Measurements from ENCODE around the gene DAAM2. TPM values are rescaled to one million over a fixed set of nuclear protein-coding genes. Genes with fewer than 3 reads are reported as not detected.

DAAM2 gene
- total and polyA plus RNA-seq, 12 donors: 6.0 to 25.9 (median 12.2) TPM

- no peaks in the 10 kb centered on the region for H3K36me3 ChIP-seq
- TF ChIP-seq CTCF (IDR thresholded peaks at IDR 0.05): no peak
- peak overlapping the region in 5 of 10 donors; percentile 5 to 41 (median 32) for H3K4me3 ChIP-seq
- intact Hi-C loops (cut with DNase I): no loop called here
- ATAC-seq: peak; percentile 55 to 89 (median 74)
- H3K27ac ChIP-seq: peak overlapping the region; percentile 71 to 84 (median 80)
- peak; percentile 46 to 55 for DNase-seq
- H3K4me1 ChIP-seq: peaks cover 0 to 69% (median 40%) of the 10 kb centered on the region in 9 donors
- no peaks in the 10 kb centered on the region for H3K9me3 ChIP-seq
- 46 to 66% methylated on average over 8 of the region's 8 CpGs for WGBS, 2 donors
- no peaks in the 10 kb centered on the region for H3K27me3 ChIP-seq
Observed at GRCh38 chr6:39822846-39823815, 31.0 kb downstream of the DAAM2 start.

DNA sequence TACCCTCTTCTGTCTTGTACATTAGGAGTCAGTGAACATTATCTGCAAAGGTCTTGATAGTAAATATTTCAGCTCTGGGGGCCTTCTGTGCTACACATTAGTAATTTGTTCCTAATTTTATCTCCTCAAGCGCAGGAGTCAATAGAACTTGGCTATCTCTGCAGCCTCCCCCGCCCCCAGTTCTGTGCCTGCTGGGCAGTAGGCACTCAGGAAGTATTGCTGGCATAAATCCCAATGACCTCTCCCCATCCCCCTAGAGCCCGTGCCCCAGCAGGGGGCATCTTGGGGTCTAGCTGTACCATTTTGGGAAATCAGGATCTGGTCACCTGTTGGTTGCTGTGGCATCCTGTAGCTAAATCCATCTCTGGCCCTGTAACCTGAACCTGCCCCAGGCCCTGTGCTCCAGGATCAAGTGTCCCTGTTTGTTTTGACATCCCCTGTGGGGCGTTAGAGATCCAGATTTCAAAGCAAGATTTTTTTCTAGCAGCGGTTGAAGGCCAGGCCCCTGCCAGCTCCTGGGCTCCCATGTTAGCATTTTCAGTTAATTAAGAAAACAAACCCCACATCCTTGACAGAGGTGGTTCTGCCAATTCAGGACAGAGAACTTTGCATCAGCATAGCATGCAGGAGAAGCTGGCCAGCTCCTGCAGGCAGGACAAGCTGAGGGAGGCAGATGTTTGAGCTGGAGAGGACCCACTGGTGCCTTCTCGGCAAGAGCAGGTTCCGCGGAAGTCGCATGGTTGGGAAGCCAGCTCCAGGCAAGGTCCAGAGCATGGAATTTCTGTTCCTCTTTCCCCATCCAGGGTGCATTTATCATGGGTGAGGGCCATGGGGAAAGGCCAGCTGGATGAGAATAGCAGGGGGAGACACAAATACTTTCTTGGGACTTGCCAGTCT is 32.1 kb downstream of the DAAM2 start:
- Histone ChIP-seq H3K36me3 (no peaks in the 10 kb centered on the region), H3K4me3 (no peak overlapping the region), H3K27me3 (no peaks in the 10 kb centered on the region), H3K27ac (peak overlapping the region; percentile 43 to 84 (median 79)), H3K9me3 (no peaks in the 10 kb centered on the region), H3K4me1 (peaks cover 0 to 63% (median 42%) of the 10 kb centered on the region in 9 donors)
- intact Hi-C loops (cut with DNase I): no loop called here
- no peak for TF ChIP-seq CTCF (IDR thresholded peaks at IDR 0.05)
- WGBS, 2 donors: 64 to 76% methylated on average over 9 of the region's 9 CpGs
- no peak for DNase-seq
- ATAC-seq: no peak

DNA sequence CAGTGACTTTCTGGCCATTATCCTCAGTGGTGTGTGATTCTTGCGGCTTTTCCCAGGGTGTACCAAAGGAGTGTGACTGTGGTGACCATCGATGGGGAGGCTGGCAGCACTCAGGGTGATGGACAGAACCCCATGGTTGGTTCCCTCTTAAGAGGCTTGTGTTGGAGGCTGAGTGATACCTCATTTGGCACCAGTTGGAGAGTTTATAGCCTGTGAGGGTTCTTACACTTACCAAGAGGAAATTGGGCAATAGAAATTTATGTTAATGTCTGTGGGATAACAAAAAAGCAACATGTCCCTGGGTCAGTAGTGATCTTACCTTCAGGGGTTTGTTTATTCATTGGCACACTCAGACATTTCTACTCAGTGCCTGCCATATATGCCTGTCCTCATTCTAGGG is 37.2 kb downstream of the DAAM2 start:
- 81 to 88% methylated on average over 2 of the region's 2 CpGs for WGBS, 2 donors
- H3K27ac ChIP-seq: peak overlapping the region in 9 of 10 donors; percentile 1 to 64 (median 48)
- TF ChIP-seq CTCF (IDR thresholded peaks at IDR 0.05): no peak
- H3K36me3 ChIP-seq: no peaks in the 10 kb centered on the region
- DNase-seq (no peak), ATAC-seq (no peak)
- H3K4me3 ChIP-seq: no peak overlapping the region
- peaks cover 0 to 36% (median 25%) of the 10 kb centered on the region in 9 donors for H3K4me1 ChIP-seq
- no peaks in the 10 kb centered on the region for H3K27me3 ChIP-seq
- intact Hi-C loops (cut with DNase I): no loop called here
- no peaks in the 10 kb centered on the region for H3K9me3 ChIP-seq

DNA sequence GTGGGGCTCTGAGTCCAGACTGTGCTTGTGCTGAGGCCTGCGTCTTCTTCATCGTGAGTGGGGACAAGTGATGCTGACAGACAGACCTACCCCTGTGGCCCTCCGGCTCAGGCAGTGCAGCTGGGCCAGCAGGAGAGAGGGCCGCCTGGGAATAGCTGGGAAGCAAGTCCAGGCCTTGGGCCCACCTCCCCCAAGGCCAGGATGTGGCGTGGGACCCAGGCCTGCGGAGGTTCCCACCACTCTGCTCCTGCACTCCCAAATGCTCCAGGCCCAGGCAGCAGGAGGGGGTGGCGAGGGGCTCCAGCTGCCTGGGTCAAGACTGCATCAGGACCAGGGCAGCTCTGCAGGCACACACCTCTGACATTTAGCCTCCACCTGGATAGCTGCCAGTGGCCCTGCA is 38.3 kb downstream of the DAAM2 start:
- no peak for TF ChIP-seq CTCF (IDR thresholded peaks at IDR 0.05)
- peaks cover 0 to 39% (median 30%) of the 10 kb centered on the region in 9 donors for H3K4me1 ChIP-seq
- ATAC-seq (peak; percentile 69 to 91 (median 78)), DNase-seq (peak; percentile 61 to 65)
- no peaks in the 10 kb centered on the region for H3K36me3 ChIP-seq
- intact Hi-C loops (cut with DNase I): no loop called here
- no peaks in the 10 kb centered on the region for H3K27me3 ChIP-seq
- peak overlapping the region in 7 of 10 donors; percentile 1 to 64 (median 48) for H3K27ac ChIP-seq
- WGBS, 2 donors: 66 to 67% methylated on average over 7 of the region's 7 CpGs
- no peaks in the 10 kb centered on the region for H3K9me3 ChIP-seq
- H3K4me3 ChIP-seq: no peak overlapping the region
